ENCODE results near the gene CCL11.

Gene CCL11

DNA sequence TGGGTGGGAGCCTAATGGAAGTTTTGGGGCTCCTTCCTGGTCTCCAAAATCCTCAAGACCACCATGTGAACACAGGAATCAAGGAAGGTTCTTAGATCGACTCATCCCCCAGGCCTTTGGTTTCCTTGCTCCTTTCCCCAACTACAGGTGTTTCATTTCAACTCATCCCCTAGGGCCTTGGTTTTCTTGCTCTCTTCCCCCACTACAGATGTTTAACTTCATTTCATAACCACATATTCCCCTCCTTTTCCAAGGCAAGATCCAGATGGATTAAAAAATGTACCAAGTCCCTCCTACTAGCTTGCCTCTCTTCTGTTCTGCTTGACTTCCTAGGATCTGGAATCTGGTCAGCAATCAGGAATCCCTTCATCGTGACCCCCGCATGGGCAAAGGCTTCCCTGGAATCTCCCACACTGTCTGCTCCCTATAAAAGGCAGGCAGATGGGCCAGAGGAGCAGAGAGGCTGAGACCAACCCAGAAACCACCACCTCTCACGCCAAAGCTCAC, at the start of gene CCL11:
Gene CCL11 (plus strand): TSS at position 457 of the 507 bp plus-strand sequence. CDS start 67 bp downstream, outside the sequence.
- no peak for DNase-seq

DNA sequence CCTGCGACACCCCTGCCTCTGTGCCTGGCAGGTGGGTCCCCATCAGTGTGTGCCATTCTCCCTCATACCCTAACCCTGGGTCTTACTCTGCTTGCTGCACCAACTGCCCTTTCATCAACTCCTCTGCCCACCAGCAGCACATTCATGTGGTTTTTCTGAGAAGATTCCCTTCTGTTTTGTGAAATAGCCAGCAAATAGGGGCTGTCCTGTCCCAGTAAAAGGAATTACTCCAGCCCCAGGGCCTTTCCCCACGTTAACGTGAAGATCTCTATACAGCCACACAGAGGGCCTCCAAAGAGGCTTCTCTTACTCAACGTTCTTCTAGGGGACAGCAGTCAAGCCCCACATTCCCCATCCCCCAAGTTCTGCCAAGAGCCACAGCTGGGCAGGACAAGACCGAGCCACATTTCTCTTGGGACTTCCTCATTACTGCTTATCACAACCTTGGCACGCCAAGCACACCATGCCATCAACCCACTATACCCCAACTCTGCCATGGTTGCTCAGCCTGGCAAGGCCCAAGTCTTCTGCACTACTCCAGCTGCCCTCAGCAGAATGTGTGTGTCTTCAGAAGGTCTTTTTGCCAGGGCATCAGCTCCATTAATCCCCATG, 49.2 kb upstream of the CCL11 start:
- no peak for DNase-seq

DNA sequence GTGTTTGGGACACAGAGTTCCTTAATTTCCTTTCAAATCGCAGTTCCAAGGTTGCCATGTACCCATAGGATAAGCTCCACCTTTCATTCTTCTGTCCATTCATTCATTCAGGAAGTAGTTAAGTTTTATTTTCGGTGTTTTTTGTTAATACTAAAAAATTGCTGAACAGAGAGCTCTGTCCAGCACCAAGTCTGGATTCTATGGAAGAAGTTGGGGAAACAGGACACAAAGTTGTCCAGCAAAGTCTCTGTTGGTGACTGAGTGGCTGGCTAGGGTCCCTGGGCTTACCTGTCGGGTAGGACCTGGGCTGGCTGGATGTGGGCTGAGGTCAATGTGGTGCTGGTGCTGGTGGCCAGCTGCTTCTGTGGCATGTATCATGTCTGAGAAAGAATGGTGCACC, 48.1 kb upstream of the CCL11 start:
- no peak for DNase-seq

- DNase-seq: no peak
Measured at GRCh38 chr17:34241062-34241461, 44.5 kb upstream of the CCL11 start.

DNA sequence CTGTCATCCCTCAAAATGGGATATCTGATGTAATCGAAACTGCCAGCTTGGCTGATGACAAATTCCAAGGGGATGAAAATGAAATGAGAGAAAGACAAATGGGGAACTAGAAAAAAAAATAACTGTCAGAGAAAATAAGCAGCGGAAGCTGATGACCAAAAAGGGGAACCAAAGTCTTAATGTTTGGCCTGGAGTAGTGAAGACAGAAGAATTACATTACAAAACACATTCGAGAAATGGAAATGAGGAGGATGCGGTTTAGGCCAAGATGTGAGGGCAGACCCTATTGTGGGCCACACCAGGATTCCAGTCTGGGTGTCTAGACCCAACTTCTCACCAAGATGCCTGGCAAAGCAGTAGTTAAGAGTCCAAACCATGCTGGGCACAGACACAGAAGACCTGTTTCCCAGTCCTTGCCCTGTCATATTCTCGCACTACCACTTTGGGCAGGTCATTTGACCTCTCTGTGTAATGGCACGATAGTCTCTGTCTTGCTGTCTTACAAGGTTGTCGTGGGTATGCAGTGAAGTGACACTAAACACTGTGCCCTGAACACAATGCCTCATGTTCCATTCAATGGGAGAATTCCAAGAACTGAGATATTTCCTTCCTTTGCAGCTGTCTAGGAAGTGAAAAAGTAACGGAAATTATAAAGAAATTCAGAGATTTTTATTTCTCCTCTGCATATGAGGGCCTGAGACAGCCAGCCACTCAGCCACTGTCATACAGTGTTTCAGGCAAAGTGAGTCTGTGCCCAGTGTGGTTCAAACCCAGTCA, 42.8 kb upstream of the CCL11 start:
- no peak for DNase-seq

- no peak for DNase-seq
Measured at GRCh38 chr17:34243364-34244320, 41.9 kb upstream of the CCL11 start.

GRCh38 chr17:34245351-34245905, 40.1 kb upstream of the CCL11 start:
- DNase-seq: no peak

DNA sequence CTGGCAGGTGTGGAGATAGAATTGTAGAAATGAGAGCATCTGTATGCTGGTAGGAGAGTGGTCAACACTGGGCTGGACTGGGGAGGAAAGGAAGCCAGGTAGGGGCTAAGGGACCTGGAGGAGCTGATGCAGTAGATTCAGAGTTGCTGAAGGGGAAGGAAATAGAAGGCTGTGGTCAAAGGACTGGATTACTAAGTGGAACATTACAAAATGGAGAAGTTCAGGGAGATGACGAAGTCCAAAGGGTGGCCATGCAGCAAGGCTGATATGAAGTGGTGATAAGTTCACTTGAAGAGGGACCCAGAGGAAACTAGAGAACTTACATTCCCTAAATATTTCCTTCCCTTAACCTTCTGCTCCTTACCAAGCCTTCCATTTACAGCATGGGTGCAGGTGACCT, 39.1 kb upstream of the CCL11 start:
- DNase-seq: no peak

DNA sequence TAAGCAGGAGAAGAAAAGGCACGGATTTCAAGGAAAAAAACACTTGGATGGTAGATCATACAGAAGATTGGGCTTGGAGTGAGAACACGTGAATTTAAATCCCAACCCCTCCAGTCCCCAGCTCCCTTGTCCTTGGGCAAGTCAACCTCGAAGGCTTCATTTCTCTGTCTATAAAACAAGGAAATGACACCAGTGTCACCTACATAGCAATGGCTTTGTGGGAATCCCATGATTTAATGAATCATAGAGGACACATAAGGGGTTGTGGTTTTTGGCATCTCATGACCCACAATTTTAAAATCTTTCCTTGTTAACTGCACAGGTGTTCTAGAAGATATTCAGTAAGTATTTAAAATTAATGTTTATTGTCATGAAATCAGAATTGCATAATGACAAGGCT, 38.7 kb upstream of the CCL11 start:
- DNase-seq: no peak

GRCh38 chr17:34248511-34249024, 37.0 kb upstream of the CCL11 start:
- no peak for DNase-seq

- no peak for DNase-seq
Measured at GRCh38 chr17:34249061-34249460, 36.5 kb upstream of the CCL11 start.

- no peak for DNase-seq
Measured at GRCh38 chr17:34249478-34249877, 36.1 kb upstream of the CCL11 start.

DNA sequence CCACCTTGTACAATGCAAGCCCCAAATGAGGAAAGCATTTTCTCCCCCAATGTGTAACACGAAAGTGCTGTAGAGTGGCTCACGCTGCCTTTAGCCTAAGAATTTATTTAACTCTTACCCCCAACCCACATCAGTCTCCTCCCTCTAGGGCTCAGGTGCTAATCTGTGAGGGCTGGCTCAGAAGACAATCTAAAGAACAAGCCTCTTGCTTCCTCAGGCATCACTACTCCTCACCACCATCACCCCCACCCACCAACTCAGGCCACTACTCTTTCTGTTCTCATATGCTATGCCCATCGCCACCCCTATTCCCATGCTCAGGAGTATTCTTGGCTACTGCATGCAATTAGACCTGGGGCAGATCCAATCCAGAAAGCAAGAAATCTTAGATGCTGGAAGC, 34.4 kb upstream of the CCL11 start:
- DNase-seq: no peak

DNA sequence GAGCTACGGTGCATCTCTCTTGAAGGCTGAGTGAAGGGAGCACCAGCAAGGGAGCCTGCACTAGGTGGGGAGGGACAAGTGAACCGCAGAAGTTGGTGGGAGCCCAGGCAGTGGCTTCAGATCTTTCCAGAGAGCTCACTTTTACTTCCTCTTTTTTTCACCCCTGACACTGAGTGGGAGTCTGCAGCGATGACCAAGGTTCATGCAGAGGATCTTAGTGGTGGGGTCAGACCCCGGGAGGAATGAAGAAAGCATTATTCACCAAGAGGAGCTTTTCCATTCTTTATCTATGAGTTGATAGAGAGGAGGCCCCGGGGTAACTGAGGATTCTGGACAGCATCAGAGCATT, 33.5 kb upstream of the CCL11 start:
- DNase-seq: no peak

DNA sequence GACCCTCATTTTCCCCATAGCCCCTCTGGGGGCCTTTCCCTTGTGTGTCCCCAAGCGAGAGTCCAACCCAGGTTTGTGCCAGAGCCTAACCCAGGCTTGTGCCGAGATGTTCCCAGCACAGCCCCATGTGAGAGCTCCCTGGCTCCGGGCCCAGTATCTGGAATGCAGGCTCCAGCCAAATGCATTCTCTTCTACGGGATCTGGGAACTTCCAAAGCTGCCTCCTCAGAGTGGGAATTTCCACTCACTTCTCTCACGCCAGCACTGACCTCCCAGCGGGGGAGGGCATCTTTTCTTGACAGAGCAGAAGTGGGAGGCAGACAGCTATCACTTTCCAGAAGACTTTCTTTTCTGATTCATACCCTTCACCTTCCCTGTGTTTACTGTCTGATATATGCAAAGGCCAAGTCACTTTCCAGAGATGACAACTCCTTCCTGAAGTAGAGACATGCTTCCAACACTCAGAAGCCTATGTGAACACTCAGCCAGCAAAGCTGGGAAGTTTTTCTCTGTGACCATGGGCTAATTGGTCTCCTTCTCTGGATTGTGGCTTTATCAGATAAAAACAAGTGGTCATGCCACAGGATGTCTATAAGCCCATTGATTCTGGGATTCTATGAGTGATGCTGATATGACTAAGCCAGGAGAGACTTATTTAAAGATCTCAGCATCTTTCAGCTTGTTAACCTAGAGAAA, 33.0 kb upstream of the CCL11 start:
- DNase-seq: no peak

- DNase-seq: no peak
Measured at GRCh38 chr17:34253139-34253525, 32.4 kb upstream of the CCL11 start.

GRCh38 chr17:34254146-34254545, 31.4 kb upstream of the CCL11 start:
- no peak for DNase-seq

- DNase-seq: no peak
Measured at GRCh38 chr17:34254651-34255380, 30.7 kb upstream of the CCL11 start, which contains the start of gene CCL2. TSS of gene CCL2 (plus strand) at chr17:34255285. CDS start at chr17:34255350, 65 bp downstream.

- no peak for DNase-seq
Measured at GRCh38 chr17:34255381-34255732, 30.2 kb upstream of the CCL11 start.

- no peak for DNase-seq
Measured at GRCh38 chr17:34255841-34256240, 29.7 kb upstream of the CCL11 start.

- DNase-seq: no peak
Measured at GRCh38 chr17:34257299-34257985, 28.1 kb upstream of the CCL11 start.

Measured in NCI-H1436 (cell line).